ENCODE measurements around the gene RUNX2. TPM values are rescaled to one million over a fixed set of nuclear protein-coding genes. Genes with fewer than 3 reads are reported as not detected.
A peak's percentile ranks its signal among the peaks of the same experiment; 100 is the strongest.

RUNX2 gene
- total RNA-seq, 2 experiments from 2014 or later: 2.7 to 3.0 TPM

- ATAC-seq: no peak
Observed at GRCh38 chr6:45448417-45449389, 120.6 kb downstream of the RUNX2 start.

DNA sequence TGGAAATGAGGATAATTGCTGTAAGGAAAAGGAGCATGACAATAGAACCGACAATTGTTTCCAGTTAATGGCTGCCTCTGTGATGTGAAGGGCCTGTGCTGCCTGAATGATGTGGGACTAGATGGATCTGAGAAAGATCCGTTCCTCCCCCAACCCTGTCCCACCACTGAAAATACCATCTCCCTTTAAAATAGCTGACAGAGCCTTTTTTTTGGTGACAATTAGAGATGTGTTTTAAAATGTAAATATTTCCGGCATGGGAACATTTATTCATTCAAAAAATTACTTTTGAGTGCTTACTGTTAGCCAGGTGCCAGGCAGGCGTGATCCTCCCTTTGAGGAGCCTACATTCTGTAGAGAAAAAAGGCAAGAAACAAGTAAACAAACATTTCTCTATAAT is 122.0 kb downstream of the RUNX2 start:
- ChIA-PET POLR2A (no interaction called here), CTCF (no interaction called here)
- H3K4me1 Mint-ChIP-seq (ENCODE audit: low read depth): peaks cover 47% of the 10 kb centered on the region
- DNase-seq: no peak
- no peak overlapping the region for H3K27ac Mint-ChIP-seq
- no peaks in the 10 kb centered on the region for H3K27me3 Mint-ChIP-seq (ENCODE audit: low read depth)
- ATAC-seq: no peak
- H3K36me3 Mint-ChIP-seq (ENCODE audit: low read depth): no peaks in the 10 kb centered on the region
- H3K9me3 Mint-ChIP-seq (ENCODE audit: insufficient read depth): no peaks in the 10 kb centered on the region
- no peak overlapping the region for H3K4me3 Mint-ChIP-seq

More at GRCh38 chr6:45448417-45449389, 120.6 kb downstream of the RUNX2 start:
- Mint-ChIP-seq H3K36me3 (ENCODE audit: low read depth) (no peaks in the 10 kb centered on the region), H3K4me3 (no peak overlapping the region), H3K9me3 (ENCODE audit: insufficient read depth) (no peaks in the 10 kb centered on the region), H3K27ac (no peak overlapping the region), H3K4me1 (ENCODE audit: low read depth) (peaks cover 40% of the 10 kb centered on the region), H3K27me3 (ENCODE audit: low read depth) (no peaks in the 10 kb centered on the region)
- POLR2A ChIA-PET: no interaction called here
- CTCF ChIA-PET: interaction anchor here (0.6 to 1.5 kb wide), 4 partner anchors 12 to 474 kb away, joined by 3 to 5 read pairs (median 4); no protein-coding TSS in a partner anchor
- no peak for DNase-seq

DNA sequence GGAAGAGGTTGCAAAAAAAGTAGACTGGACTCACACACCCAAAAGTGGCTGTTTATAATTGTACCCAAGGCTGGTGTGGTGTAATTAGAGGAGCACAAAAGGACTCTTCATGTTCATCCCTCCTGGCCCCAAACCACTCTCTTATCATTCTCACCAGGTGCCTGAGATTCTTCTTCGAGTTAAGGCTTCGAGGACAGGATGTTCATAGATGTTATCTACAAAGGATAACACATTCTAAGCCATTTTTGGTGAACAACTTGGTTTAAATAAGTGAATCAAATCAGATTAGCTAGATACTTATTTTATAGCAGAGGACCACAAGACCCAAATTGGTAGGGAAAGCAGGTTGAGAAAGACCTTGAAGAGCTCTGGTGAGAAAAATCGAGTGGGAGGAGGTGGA is 122.7 kb downstream of the RUNX2 start:
- Mint-ChIP-seq H3K36me3 (ENCODE audit: low read depth) (no peaks in the 10 kb centered on the region), H3K27me3 (ENCODE audit: low read depth) (no peaks in the 10 kb centered on the region), H3K4me1 (ENCODE audit: low read depth) (peaks cover 40% of the 10 kb centered on the region), H3K4me3 (no peak overlapping the region), H3K9me3 (ENCODE audit: insufficient read depth) (no peaks in the 10 kb centered on the region), H3K27ac (no peak overlapping the region)
- peak; percentile 39 for ATAC-seq
- DNase-seq: no peak
- CTCF ChIA-PET: interaction anchor here (1.0 to 1.1 kb wide), 2 partner anchors 8 to 11 kb away, joined by 3 read pairs; no protein-coding TSS in a partner anchor
- POLR2A ChIA-PET: interaction anchor here (0.6 kb wide), 1 partner anchor 358 kb away, joined by 3 read pairs; no protein-coding TSS in a partner anchor

GRCh38 chr6:45454008-45454911 is 126.1 kb downstream of the RUNX2 start:
- H3K27ac Mint-ChIP-seq: no peak overlapping the region
- no peak for ATAC-seq

GRCh38 chr6:45455408-45455807 is 127.3 kb downstream of the RUNX2 start:
- Mint-ChIP-seq H3K9me3 (ENCODE audit: insufficient read depth) (no peaks in the 10 kb centered on the region), H3K27ac (no peak overlapping the region), H3K4me1 (ENCODE audit: low read depth) (peaks cover 24% of the 10 kb centered on the region), H3K36me3 (ENCODE audit: low read depth) (no peaks in the 10 kb centered on the region), H3K4me3 (no peak overlapping the region), H3K27me3 (ENCODE audit: low read depth) (no peaks in the 10 kb centered on the region)
- CTCF ChIA-PET: interaction anchor here (1.5 kb wide), 1 partner anchor 15 kb away, joined by 4 read pairs; no protein-coding TSS in a partner anchor
- ATAC-seq (no peak), DNase-seq (no peak)
- POLR2A ChIA-PET: no interaction called here

More at GRCh38 chr6:45454008-45454911, 126.1 kb downstream of the RUNX2 start:
- ChIA-PET POLR2A (no interaction called here), CTCF (interaction anchor here (1.3 to 1.5 kb wide), 2 partner anchors 11 to 16 kb away, joined by 4 read pairs; no protein-coding TSS in a partner anchor)
- Mint-ChIP-seq H3K4me1 (ENCODE audit: low read depth) (peaks cover 30% of the 10 kb centered on the region), H3K4me3 (no peak overlapping the region), H3K27me3 (ENCODE audit: low read depth) (no peaks in the 10 kb centered on the region), H3K9me3 (ENCODE audit: insufficient read depth) (no peaks in the 10 kb centered on the region), H3K36me3 (ENCODE audit: low read depth) (no peaks in the 10 kb centered on the region)
- DNase-seq: no peak

DNA sequence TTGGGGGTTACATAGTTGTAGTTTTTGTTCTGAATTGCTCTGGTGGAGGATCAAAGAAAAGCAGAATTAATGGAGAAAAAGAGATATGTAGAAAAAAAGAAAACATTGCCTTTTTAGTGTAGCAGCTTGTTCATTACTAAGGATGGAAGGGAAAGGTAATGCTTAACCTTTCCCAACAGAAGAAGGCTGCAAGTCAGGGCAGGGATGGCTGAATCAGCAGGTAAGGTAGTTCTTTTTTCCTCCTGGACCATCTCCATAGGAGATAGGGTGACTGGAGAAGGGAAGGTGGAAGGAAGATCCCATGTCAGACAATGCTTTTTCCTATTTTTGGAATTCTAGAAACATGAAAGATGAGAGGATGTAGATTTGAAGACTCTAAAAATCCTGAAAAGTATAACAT is 129.0 kb downstream of the RUNX2 start:
- ChIA-PET POLR2A (interaction anchor here (0.6 kb wide), 1 partner anchor 146 kb away, joined by 3 read pairs; no protein-coding TSS in a partner anchor), CTCF (interaction anchor here (0.7 kb wide), 1 partner anchor 11 kb away, joined by 3 read pairs; no protein-coding TSS in a partner anchor)
- no peaks in the 10 kb centered on the region for H3K36me3 Mint-ChIP-seq (ENCODE audit: low read depth)
- no peak overlapping the region for H3K27ac Mint-ChIP-seq
- no peaks in the 10 kb centered on the region for H3K27me3 Mint-ChIP-seq (ENCODE audit: low read depth)
- no peak for ATAC-seq
- DNase-seq: no peak
- no peaks in the 10 kb centered on the region for H3K9me3 Mint-ChIP-seq (ENCODE audit: insufficient read depth)
- H3K4me1 Mint-ChIP-seq (ENCODE audit: low read depth): peaks cover 13% of the 10 kb centered on the region
- H3K4me3 Mint-ChIP-seq: no peak overlapping the region

GRCh38 chr6:45458672-45459071 is 130.5 kb downstream of the RUNX2 start:
- POLR2A ChIA-PET: no interaction called here
- H3K4me3 Mint-ChIP-seq: no peak overlapping the region
- ATAC-seq (no peak), DNase-seq (no peak)
- H3K4me1 Mint-ChIP-seq (ENCODE audit: low read depth): peaks cover 13% of the 10 kb centered on the region
- CTCF ChIA-PET: interaction anchor here (1.2 kb wide), 1 partner anchor 256 kb away, joined by 3 read pairs; no protein-coding TSS in a partner anchor
- no peak overlapping the region for H3K27ac Mint-ChIP-seq
- H3K9me3 Mint-ChIP-seq (ENCODE audit: insufficient read depth): no peaks in the 10 kb centered on the region
- no peaks in the 10 kb centered on the region for H3K27me3 Mint-ChIP-seq (ENCODE audit: low read depth)
- H3K36me3 Mint-ChIP-seq (ENCODE audit: low read depth): no peaks in the 10 kb centered on the region

- POLR2A ChIA-PET: no interaction called here
- DNase-seq: no peak
- H3K4me1 Mint-ChIP-seq (ENCODE audit: low read depth): peaks cover 6% of the 10 kb centered on the region
- no peak for ATAC-seq
- no peak overlapping the region for H3K4me3 Mint-ChIP-seq
- H3K9me3 Mint-ChIP-seq (ENCODE audit: insufficient read depth): no peaks in the 10 kb centered on the region
- H3K36me3 Mint-ChIP-seq (ENCODE audit: low read depth): no peaks in the 10 kb centered on the region
- CTCF ChIA-PET: no interaction called here
- no peaks in the 10 kb centered on the region for H3K27me3 Mint-ChIP-seq (ENCODE audit: low read depth)
- no peak overlapping the region for H3K27ac Mint-ChIP-seq
Observed at GRCh38 chr6:45460166-45460565, 132.0 kb downstream of the RUNX2 start.

- CTCF ChIA-PET: interaction anchor here (1.2 to 1.7 kb wide), 3 partner anchors 10 to 28 kb away, joined by 3 to 4 read pairs (median 3); no protein-coding TSS in a partner anchor
- Mint-ChIP-seq H3K9me3 (ENCODE audit: insufficient read depth) (no peaks in the 10 kb centered on the region), H3K27ac (no peak overlapping the region), H3K36me3 (ENCODE audit: low read depth) (peaks cover 1% of the 10 kb centered on the region), H3K4me1 (ENCODE audit: low read depth) (peaks cover 6% of the 10 kb centered on the region), H3K27me3 (ENCODE audit: low read depth) (no peaks in the 10 kb centered on the region), H3K4me3 (no peak overlapping the region)
- ATAC-seq (no peak), DNase-seq (no peak)
- POLR2A ChIA-PET: interaction anchor here (0.7 kb wide), 1 partner anchor 404 kb away, joined by 3 read pairs; no protein-coding TSS in a partner anchor
Observed at GRCh38 chr6:45461486-45461885, 133.4 kb downstream of the RUNX2 start.

GRCh38 chr6:45462190-45463134 is 134.3 kb downstream of the RUNX2 start:
- Mint-ChIP-seq H3K9me3 (ENCODE audit: insufficient read depth) (no peaks in the 10 kb centered on the region), H3K27me3 (ENCODE audit: low read depth) (no peaks in the 10 kb centered on the region), H3K4me3 (no peak overlapping the region), H3K27ac (no peak overlapping the region), H3K4me1 (ENCODE audit: low read depth) (peaks cover 6% of the 10 kb centered on the region), H3K36me3 (ENCODE audit: low read depth) (peaks cover 2% of the 10 kb centered on the region)
- ChIA-PET POLR2A (interaction anchor here (0.7 kb wide), 1 partner anchor 403 kb away, joined by 3 read pairs; no protein-coding TSS in a partner anchor), CTCF (interaction anchor here (1.2 to 1.7 kb wide), 2 partner anchors 13 to 27 kb away, joined by 3 to 4 read pairs; no protein-coding TSS in a partner anchor)
- ATAC-seq: no peak
- no peak for DNase-seq

Data from activated CD8-positive, alpha-beta T cell treated with anti-CD3 and anti-CD28 coated beads, Interleukin-2, amount 10 ng/mL, durations not matched to agents 7 days and 5 days (primary cell).